KMS-11 (cell line): ENCODE data around the gene CHRM1.
"Not testable (repeated sequence)": the region's sequence is repeated elsewhere in the genome, so short reads cannot be mapped to it uniquely, and the experiment has no call there.

Experiments
- H2AFZ ChIP-seq: fragments of 200-600 bp; sonication (generic); 2 replicates; pipeline ENCODE4 v1.6.1; 2016; ENCODE audit warnings: antibody characterized with exemption, mixed run types, low read depth
- H3K27ac ChIP-seq: fragments of 200-600 bp; sonication (generic); 2 replicates; pipeline ENCODE4 v1.6.1; 2016; ENCODE audit warnings: mild to moderate bottlenecking, mixed run types
- H3K27me3 ChIP-seq: fragments of 200-600 bp; sonication (generic); 2 replicates; pipeline ENCODE4 v1.6.1; 2017; ENCODE audit warnings: mild to moderate bottlenecking, low read depth, mixed run types, moderate library complexity; ENCODE audit not compliant: insufficient read depth
- H3K36me3 ChIP-seq: fragments of 200-600 bp; sonication (generic); 2 replicates; pipeline ENCODE4 v1.6.1; 2017; ENCODE audit warnings: mild to moderate bottlenecking, mixed run types; ENCODE audit not compliant: insufficient read depth
- H3K4me1 ChIP-seq: fragments of 200-600 bp; sonication (generic); 2 replicates; pipeline ENCODE4 v1.6.1; 2016; ENCODE audit warnings: mild to moderate bottlenecking, low read depth, mixed run types; ENCODE audit not compliant: poor library complexity, severe bottlenecking
- H3K4me2 ChIP-seq: fragments of 200-600 bp; sonication (generic); 2 replicates; pipeline ENCODE4 v1.7.0; 2016; ENCODE audit warnings: mild to moderate bottlenecking, mixed run types
- H3K4me3 ChIP-seq: fragments of 200-600 bp; sonication (generic); IDR thresholded peaks from 2 replicates; pipeline ENCODE4 v1.6.1; 2017; ENCODE audit warnings: low read depth, low read length, mixed read lengths; ENCODE audit not compliant: insufficient read depth
- H3K79me2 ChIP-seq: fragments of 200-600 bp; sonication (generic); 2 replicates; pipeline ENCODE4 v1.6.1; 2016; ENCODE audit warnings: low read depth, mixed run types; ENCODE audit not compliant: insufficient read depth
- H3K9ac ChIP-seq: fragments of 200-600 bp; sonication (generic); 2 replicates; pipeline ENCODE4 v1.6.1; 2016; ENCODE audit warnings: mild to moderate bottlenecking, mixed run types
- H4K20me1 ChIP-seq: fragments of 200-600 bp; sonication (generic); 2 replicates; pipeline ENCODE4 v1.6.1; 2016; ENCODE audit warnings: mild to moderate bottlenecking, mixed run types; ENCODE audit not compliant: insufficient read depth
- TF ChIP-seq, protein P1 (sequence below): fragments of 200-600 bp; sonication (generic); conservative IDR thresholded peaks from 2 replicates; pipeline ENCODE4 v1.6.1; 2017; ENCODE audit warnings: low read depth, mild to moderate bottlenecking, antibody characterized with exemption, low read length, moderate library complexity, mixed read lengths

Gene CHRM1

DNA sequence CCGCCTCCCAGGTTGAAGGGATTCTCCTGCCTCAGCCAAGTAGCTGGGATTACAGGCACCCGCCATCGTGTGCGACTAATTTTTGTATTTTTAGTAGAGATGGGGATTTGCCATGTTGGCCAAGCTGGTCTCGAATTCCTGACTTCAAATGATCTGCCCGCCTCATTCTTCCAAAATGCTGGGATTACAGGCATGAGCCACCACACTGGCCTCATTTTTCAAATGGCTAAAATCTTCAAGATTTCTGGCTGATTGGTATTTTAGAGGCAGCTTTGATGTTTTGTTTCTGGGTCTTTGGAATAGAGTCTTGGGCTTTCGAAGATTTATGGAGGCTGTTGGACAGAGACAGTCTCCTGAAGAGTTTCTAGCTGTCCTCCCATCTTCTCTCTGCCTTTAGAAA is 46.3 kb downstream of the CHRM1 start:
- TF ChIP-seq, protein P1, sequence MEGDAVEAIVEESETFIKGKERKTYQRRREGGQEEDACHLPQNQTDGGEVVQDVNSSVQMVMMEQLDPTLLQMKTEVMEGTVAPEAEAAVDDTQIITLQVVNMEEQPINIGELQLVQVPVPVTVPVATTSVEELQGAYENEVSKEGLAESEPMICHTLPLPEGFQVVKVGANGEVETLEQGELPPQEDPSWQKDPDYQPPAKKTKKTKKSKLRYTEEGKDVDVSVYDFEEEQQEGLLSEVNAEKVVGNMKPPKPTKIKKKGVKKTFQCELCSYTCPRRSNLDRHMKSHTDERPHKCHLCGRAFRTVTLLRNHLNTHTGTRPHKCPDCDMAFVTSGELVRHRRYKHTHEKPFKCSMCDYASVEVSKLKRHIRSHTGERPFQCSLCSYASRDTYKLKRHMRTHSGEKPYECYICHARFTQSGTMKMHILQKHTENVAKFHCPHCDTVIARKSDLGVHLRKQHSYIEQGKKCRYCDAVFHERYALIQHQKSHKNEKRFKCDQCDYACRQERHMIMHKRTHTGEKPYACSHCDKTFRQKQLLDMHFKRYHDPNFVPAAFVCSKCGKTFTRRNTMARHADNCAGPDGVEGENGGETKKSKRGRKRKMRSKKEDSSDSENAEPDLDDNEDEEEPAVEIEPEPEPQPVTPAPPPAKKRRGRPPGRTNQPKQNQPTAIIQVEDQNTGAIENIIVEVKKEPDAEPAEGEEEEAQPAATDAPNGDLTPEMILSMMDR: no peak
- Histone ChIP-seq H2AFZ (no peak overlapping the region), H3K4me2 (no peak overlapping the region), H3K36me3 (no peaks in the 10 kb centered on the region), H4K20me1 (no peaks in the 10 kb centered on the region), H3K27ac (no peak overlapping the region), H3K27me3 (no peaks in the 10 kb centered on the region), H3K4me3 (no peak overlapping the region), H3K9ac (no peak overlapping the region), H3K79me2 (peaks cover 35% of the 10 kb centered on the region; the same call in 1 of the 2 replicates), H3K4me1 (peaks cover 8% of the 10 kb centered on the region)

- Histone ChIP-seq H3K4me2 (no peak overlapping the region), H3K36me3 (no peaks in the 10 kb centered on the region; the same call in 1 of the 2 replicates), H3K79me2 (peaks cover 92% of the 10 kb centered on the region), H3K27ac (no peak overlapping the region), H3K4me3 (no peak overlapping the region), H3K9ac (no peak overlapping the region), H3K4me1 (peaks cover 43% of the 10 kb centered on the region), H3K27me3 (no peaks in the 10 kb centered on the region), H2AFZ (no peak overlapping the region), H4K20me1 (0 out of 2 replicates have a peak, but pooled peaks cover 3% of the 10 kb centered on the region)
- TF ChIP-seq, protein P1: no peak
Measured at GRCh38 chr11:62865635-62866034, 55.5 kb downstream of the CHRM1 start.

- Histone ChIP-seq H3K4me2 (no peak overlapping the region), H3K36me3 (no peaks in the 10 kb centered on the region; the same call in 1 of the 2 replicates), H3K27ac (no peak overlapping the region), H3K4me1 (peaks cover 52% of the 10 kb centered on the region), H3K27me3 (no peaks in the 10 kb centered on the region), H3K9ac (no peak overlapping the region), H4K20me1 (0 out of 2 replicates have a peak, but pooled peaks cover 3% of the 10 kb centered on the region), H2AFZ (no peak overlapping the region), H3K4me3 (no peak overlapping the region), H3K79me2 (peaks cover 91% of the 10 kb centered on the region)
- TF ChIP-seq, protein P1: no peak
Measured at GRCh38 chr11:62863687-62864335, 57.4 kb downstream of the CHRM1 start.

DNA sequence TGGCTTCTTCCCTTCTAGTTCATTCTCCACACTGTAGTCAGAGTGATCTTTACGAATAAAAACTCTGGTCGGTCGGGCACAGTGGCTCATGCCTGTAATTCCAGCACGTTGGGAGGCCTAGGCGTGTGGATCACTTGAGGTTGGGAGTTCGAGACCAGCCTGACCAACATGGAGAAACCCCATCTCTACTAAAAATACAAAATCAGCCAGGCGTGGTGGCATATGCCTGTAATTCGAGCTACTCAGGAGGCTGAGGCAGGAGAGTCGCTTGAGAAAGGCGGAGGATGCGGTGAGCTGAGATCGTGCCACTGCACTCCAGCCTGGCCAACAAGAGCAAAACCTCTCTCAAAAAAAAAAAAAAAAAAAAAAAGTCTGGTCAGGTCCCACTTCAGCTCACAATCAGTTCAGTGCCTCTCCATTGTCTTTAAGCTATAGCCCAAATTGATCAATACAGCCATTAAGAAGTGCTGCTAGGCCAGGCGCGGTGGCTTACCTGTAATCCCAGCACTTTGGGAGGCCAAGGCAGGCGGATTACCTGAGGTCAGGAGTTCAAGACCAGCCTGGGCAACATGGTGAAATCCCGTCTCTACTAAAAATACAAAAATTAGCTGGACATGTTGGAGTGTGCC is 59.5 kb downstream of the CHRM1 start:
- H4K20me1 ChIP-seq, H3K4me3 ChIP-seq, H3K27me3 ChIP-seq, H2AFZ ChIP-seq, H3K9ac ChIP-seq, H3K36me3 ChIP-seq: not testable (repeated sequence)
- H3K27ac ChIP-seq: peak overlapping the region; percentile 29
- peaks cover 90% of the 10 kb centered on the region for H3K79me2 ChIP-seq
- H3K4me1 ChIP-seq: peaks cover 67% of the 10 kb centered on the region
- peak overlapping the region; percentile 18; the same call in 1 of the 2 replicates for H3K4me2 ChIP-seq
